NCI-H187 treated with DMSO at 0.1 percent for 48 hours (cell line): ENCODE results near the gene CCL7.

ENCODE experiments used
- DNase-seq: peaks from one replicate; lab custom pipeline; 2025; lab: John Stamatoyannopoulos, UW

Gene CCL7

GRCh38 chr17:34287875-34288274, 17.9 kb downstream of the CCL7 start:
- no peak for DNase-seq

- no peak for DNase-seq
These were observed 20.6 kb downstream of the CCL7 start for GRCh38 chr17:34290586-34290985.

GRCh38 chr17:34291721-34292348, 21.8 kb downstream of the CCL7 start:
- no peak for DNase-seq

- DNase-seq = no peak
These were observed 29.0 kb downstream of the CCL7 start for GRCh38 chr17:34299027-34299426.

GRCh38 chr17:34299956-34300577, 30.0 kb downstream of the CCL7 start:
- no peak for DNase-seq

GRCh38 chr17:34300652-34301370, 30.8 kb downstream of the CCL7 start:
- DNase-seq = no peak

- no peak for DNase-seq
These were observed 32.0 kb downstream of the CCL7 start for GRCh38 chr17:34301986-34302385.

- DNase-seq = no peak
These were observed 32.6 kb downstream of the CCL7 start for GRCh38 chr17:34302636-34303035.

- DNase-seq = no peak
These were observed 33.6 kb downstream of the CCL7 start for GRCh38 chr17:34303606-34304005.

- no peak for DNase-seq
These were observed 35.0 kb downstream of the CCL7 start for GRCh38 chr17:34305061-34305460.

- no peak for DNase-seq
These were observed 35.6 kb downstream of the CCL7 start for GRCh38 chr17:34305606-34306005.

GRCh38 chr17:34306466-34306865, 36.4 kb downstream of the CCL7 start:
- no peak for DNase-seq

- DNase-seq = no peak
These were observed 37.1 kb downstream of the CCL7 start for GRCh38 chr17:34307110-34307509.

- DNase-seq = no peak
These were observed 38.4 kb downstream of the CCL7 start for GRCh38 chr17:34308371-34308770.

- DNase-seq = no peak
These were observed 41.3 kb downstream of the CCL7 start for GRCh38 chr17:34311291-34311690.

- no peak for DNase-seq
These were observed 42.1 kb downstream of the CCL7 start for GRCh38 chr17:34312080-34312479.

- no peak for DNase-seq
These were observed 43.1 kb downstream of the CCL7 start for GRCh38 chr17:34313164-34313563.

- no peak for DNase-seq
These were observed 44.3 kb downstream of the CCL7 start for GRCh38 chr17:34314279-34314678.

GRCh38 chr17:34318474-34318873, 48.5 kb downstream of the CCL7 start:
- no peak for DNase-seq

- no peak for DNase-seq
These were observed 49.0 kb downstream of the CCL7 start, which contains the start of gene CCL8 for GRCh38 chr17:34319039-34319483. TSS of gene CCL8 (plus strand) at chr17:34319435. CDS start at chr17:34319502, 67 bp downstream.
